ENCODE results near the gene MARCHF10. TPM values are rescaled to one million over a fixed set of nuclear protein-coding genes. Genes with fewer than 3 reads are reported as not detected.

MARCHF10 gene
- total RNA-seq, 1 experiment from 2014 or later, result 0.39 TPM

GRCh38 chr17:62681939-62682381 is 126.2 kb downstream of the MARCHF10 start:
- POLR2A ChIA-PET, result no interaction called here
- Histone ChIP-seq H3K36me3 (ENCODE audit: control insufficient read depth, insufficient read depth, low read length) (no peaks in the 10 kb centered on the region; the same call in 1 of the 2 replicates), H3K4me1 (ENCODE audit: control insufficient read depth, insufficient read depth, low read length) (no peaks in the 10 kb centered on the region), H3K27me3 (ENCODE audit: control insufficient read depth, insufficient read depth, low read length) (no peaks in the 10 kb centered on the region), H3K4me3 (ENCODE audit: low read depth in 2 of 2, low read length in 2 of 2) (no peak overlapping the region), H3K27ac (ENCODE audit: low read length) (no peak overlapping the region), H3K9me3 (ENCODE audit: control insufficient read depth, insufficient read depth, low read depth, low read length) (no peaks in the 10 kb centered on the region)
- ATAC-seq, result peak; percentile 36; the same call in 1 of the 2 replicates
- BruUV-seq (replicated peaks), result no TSS peak
- in situ Hi-C loops (cut with HindIII; ENCODE audit: low pct_unique_long_range_greater_than_20kb, low sequenced_read_pairs), result no loop called here
- CTCF ChIA-PET, result no interaction called here
- intact Hi-C loops (cut with micrococcal nuclease; ENCODE audit: unreplicated experiment), result no loop called here
- no peak for DNase-seq (ENCODE audit: low read depth, low spot score)
- TF ChIP-seq CTCF (IDR thresholded peaks at IDR 0.05), result no peak
- TF ChIP-seq SIN3A (IDR thresholded peaks at IDR 0.05; ENCODE audit: borderline replicate concordance, insufficient read depth, low read depth, low read length), result no peak
- no peak for TF ChIP-seq TCF7L2 (IDR thresholded peaks at IDR 0.05; ENCODE audit: low read depth, low read length)
- TF ChIP-seq, protein P1, sequence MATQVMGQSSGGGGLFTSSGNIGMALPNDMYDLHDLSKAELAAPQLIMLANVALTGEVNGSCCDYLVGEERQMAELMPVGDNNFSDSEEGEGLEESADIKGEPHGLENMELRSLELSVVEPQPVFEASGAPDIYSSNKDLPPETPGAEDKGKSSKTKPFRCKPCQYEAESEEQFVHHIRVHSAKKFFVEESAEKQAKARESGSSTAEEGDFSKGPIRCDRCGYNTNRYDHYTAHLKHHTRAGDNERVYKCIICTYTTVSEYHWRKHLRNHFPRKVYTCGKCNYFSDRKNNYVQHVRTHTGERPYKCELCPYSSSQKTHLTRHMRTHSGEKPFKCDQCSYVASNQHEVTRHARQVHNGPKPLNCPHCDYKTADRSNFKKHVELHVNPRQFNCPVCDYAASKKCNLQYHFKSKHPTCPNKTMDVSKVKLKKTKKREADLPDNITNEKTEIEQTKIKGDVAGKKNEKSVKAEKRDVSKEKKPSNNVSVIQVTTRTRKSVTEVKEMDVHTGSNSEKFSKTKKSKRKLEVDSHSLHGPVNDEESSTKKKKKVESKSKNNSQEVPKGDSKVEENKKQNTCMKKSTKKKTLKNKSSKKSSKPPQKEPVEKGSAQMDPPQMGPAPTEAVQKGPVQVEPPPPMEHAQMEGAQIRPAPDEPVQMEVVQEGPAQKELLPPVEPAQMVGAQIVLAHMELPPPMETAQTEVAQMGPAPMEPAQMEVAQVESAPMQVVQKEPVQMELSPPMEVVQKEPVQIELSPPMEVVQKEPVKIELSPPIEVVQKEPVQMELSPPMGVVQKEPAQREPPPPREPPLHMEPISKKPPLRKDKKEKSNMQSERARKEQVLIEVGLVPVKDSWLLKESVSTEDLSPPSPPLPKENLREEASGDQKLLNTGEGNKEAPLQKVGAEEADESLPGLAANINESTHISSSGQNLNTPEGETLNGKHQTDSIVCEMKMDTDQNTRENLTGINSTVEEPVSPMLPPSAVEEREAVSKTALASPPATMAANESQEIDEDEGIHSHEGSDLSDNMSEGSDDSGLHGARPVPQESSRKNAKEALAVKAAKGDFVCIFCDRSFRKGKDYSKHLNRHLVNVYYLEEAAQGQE (IDR thresholded peaks at IDR 0.05; ENCODE audit: insufficient read depth in 1 of 2, low read depth in 2 of 2, low read length in 1 of 2), result no peak
- TF ChIP-seq POLR2AphosphoS5 (IDR thresholded peaks at IDR 0.05; ENCODE audit: low read depth, low read length), result no peak

GRCh38 chr17:62681061-62681938 is 126.8 kb downstream of the MARCHF10 start:
- TF ChIP-seq SIN3A (IDR thresholded peaks at IDR 0.05; ENCODE audit: borderline replicate concordance, insufficient read depth, low read depth, low read length) (no peak), TCF7L2 (IDR thresholded peaks at IDR 0.05; ENCODE audit: low read depth, low read length) (no peak), POLR2AphosphoS5 (IDR thresholded peaks at IDR 0.05; ENCODE audit: low read depth, low read length) (no peak), CTCF (IDR thresholded peaks at IDR 0.05) (no peak)
- TF ChIP-seq, protein P1 (IDR thresholded peaks at IDR 0.05; ENCODE audit: insufficient read depth in 1 of 2, low read depth in 2 of 2, low read length in 1 of 2), result no peak
- Histone ChIP-seq H3K27me3 (ENCODE audit: control insufficient read depth, insufficient read depth, low read length) (no peaks in the 10 kb centered on the region), H3K27ac (ENCODE audit: low read length) (no peak overlapping the region), H3K36me3 (ENCODE audit: control insufficient read depth, insufficient read depth, low read length) (peaks cover 3% of the 10 kb centered on the region), H3K9me3 (ENCODE audit: control insufficient read depth, insufficient read depth, low read depth, low read length) (no peaks in the 10 kb centered on the region), H3K4me1 (ENCODE audit: control insufficient read depth, insufficient read depth, low read length) (no peaks in the 10 kb centered on the region), H3K4me3 (ENCODE audit: low read depth in 2 of 2, low read length in 2 of 2) (no peak overlapping the region)
- ChIA-PET POLR2A (no interaction called here), CTCF (no interaction called here)
- ATAC-seq (no peak), DNase-seq (ENCODE audit: low read depth, low spot score) (no peak)
- intact Hi-C loops (cut with micrococcal nuclease; ENCODE audit: unreplicated experiment) (no loop called here), in situ Hi-C loops (cut with HindIII; ENCODE audit: low pct_unique_long_range_greater_than_20kb, low sequenced_read_pairs) (no loop called here)
- BruUV-seq (replicated peaks), result no TSS peak

Data from Panc1 (cell line).